ENCODE results near the gene CITED2.

Gene CITED2

GRCh38 chr6:139402876-139403386 lies 28.5 kb upstream of the CITED2 start:
- H3K4me3 ChIP-seq (ENCODE audit: low read depth, low read length) = no peak overlapping the region
- no peak overlapping the region for H3K9ac ChIP-seq (ENCODE audit: low read depth, low read length)
- H3K27me3 ChIP-seq (ENCODE audit: control insufficient read depth, insufficient read depth, low read length) = peaks cover 10% of the 10 kb centered on the region
- no peaks in the 10 kb centered on the region for H3K4me1 ChIP-seq (ENCODE audit: control insufficient read depth, insufficient read depth, low read length)
- no peaks in the 10 kb centered on the region for H3K9me3 ChIP-seq (ENCODE audit: control insufficient read depth, insufficient read depth, low read length)
- H3K36me3 ChIP-seq (ENCODE audit: control insufficient read depth, insufficient read depth, low read length) = no peaks in the 10 kb centered on the region

GRCh38 chr6:139398658-139399057 lies 24.2 kb upstream of the CITED2 start:
- H3K4me3 ChIP-seq (ENCODE audit: low read depth, low read length) = no peak overlapping the region

GRCh38 chr6:139395891-139396301 lies 21.4 kb upstream of the CITED2 start:
- Histone ChIP-seq H3K4me3 (ENCODE audit: low read depth, low read length) (no peak overlapping the region), H3K36me3 (ENCODE audit: control insufficient read depth, insufficient read depth, low read length) (no peaks in the 10 kb centered on the region), H3K9me3 (ENCODE audit: control insufficient read depth, insufficient read depth, low read length) (no peaks in the 10 kb centered on the region), H3K27me3 (ENCODE audit: control insufficient read depth, insufficient read depth, low read length) (peaks cover 30% of the 10 kb centered on the region), H3K9ac (ENCODE audit: low read depth, low read length) (no peak overlapping the region), H3K4me1 (ENCODE audit: control insufficient read depth, insufficient read depth, low read length) (peaks cover 5% of the 10 kb centered on the region)

More at GRCh38 chr6:139398658-139399057, 24.2 kb upstream of the CITED2 start:
- H3K27me3 ChIP-seq (ENCODE audit: control insufficient read depth, insufficient read depth, low read length) = peaks cover 30% of the 10 kb centered on the region
- no peaks in the 10 kb centered on the region for H3K9me3 ChIP-seq (ENCODE audit: control insufficient read depth, insufficient read depth, low read length)
- peaks cover 5% of the 10 kb centered on the region for H3K4me1 ChIP-seq (ENCODE audit: control insufficient read depth, insufficient read depth, low read length)
- no peak overlapping the region for H3K9ac ChIP-seq (ENCODE audit: low read depth, low read length)
- H3K36me3 ChIP-seq (ENCODE audit: control insufficient read depth, insufficient read depth, low read length) = no peaks in the 10 kb centered on the region

GRCh38 chr6:139395371-139395770 lies 20.9 kb upstream of the CITED2 start:
- H3K9me3 ChIP-seq (ENCODE audit: control insufficient read depth, insufficient read depth, low read length) = no peaks in the 10 kb centered on the region
- no peak overlapping the region for H3K9ac ChIP-seq (ENCODE audit: low read depth, low read length)
- peaks cover 5% of the 10 kb centered on the region for H3K4me1 ChIP-seq (ENCODE audit: control insufficient read depth, insufficient read depth, low read length)
- H3K36me3 ChIP-seq (ENCODE audit: control insufficient read depth, insufficient read depth, low read length) = no peaks in the 10 kb centered on the region
- H3K4me3 ChIP-seq (ENCODE audit: low read depth, low read length) = no peak overlapping the region
- peaks cover 26% of the 10 kb centered on the region for H3K27me3 ChIP-seq (ENCODE audit: control insufficient read depth, insufficient read depth, low read length)

- Histone ChIP-seq H3K27me3 (ENCODE audit: control insufficient read depth, insufficient read depth, low read length) (peaks cover 26% of the 10 kb centered on the region), H3K9me3 (ENCODE audit: control insufficient read depth, insufficient read depth, low read length) (no peaks in the 10 kb centered on the region), H3K9ac (ENCODE audit: low read depth, low read length) (no peak overlapping the region), H3K4me1 (ENCODE audit: control insufficient read depth, insufficient read depth, low read length) (peaks cover 5% of the 10 kb centered on the region), H3K4me3 (ENCODE audit: low read depth, low read length) (no peak overlapping the region), H3K36me3 (ENCODE audit: control insufficient read depth, insufficient read depth, low read length) (no peaks in the 10 kb centered on the region)
These were observed 19.7 kb upstream of the CITED2 start for GRCh38 chr6:139394027-139394649.

- H3K9ac ChIP-seq (ENCODE audit: low read depth, low read length) = no peak overlapping the region
- peaks cover 18% of the 10 kb centered on the region for H3K27me3 ChIP-seq (ENCODE audit: control insufficient read depth, insufficient read depth, low read length)
- H3K36me3 ChIP-seq (ENCODE audit: control insufficient read depth, insufficient read depth, low read length) = no peaks in the 10 kb centered on the region
- H3K4me3 ChIP-seq (ENCODE audit: low read depth, low read length) = no peak overlapping the region
- no peaks in the 10 kb centered on the region for H3K9me3 ChIP-seq (ENCODE audit: control insufficient read depth, insufficient read depth, low read length)
- H3K4me1 ChIP-seq (ENCODE audit: control insufficient read depth, insufficient read depth, low read length) = peaks cover 5% of the 10 kb centered on the region
These were observed 18.3 kb upstream of the CITED2 start for GRCh38 chr6:139392794-139393193.

- no peak overlapping the region for H3K4me3 ChIP-seq (ENCODE audit: low read depth, low read length)
- no peaks in the 10 kb centered on the region for H3K9me3 ChIP-seq (ENCODE audit: control insufficient read depth, insufficient read depth, low read length)
- no peaks in the 10 kb centered on the region for H3K36me3 ChIP-seq (ENCODE audit: control insufficient read depth, insufficient read depth, low read length)
- no peak overlapping the region for H3K9ac ChIP-seq (ENCODE audit: low read depth, low read length)
- H3K4me1 ChIP-seq (ENCODE audit: control insufficient read depth, insufficient read depth, low read length) = peaks cover 5% of the 10 kb centered on the region
- H3K27me3 ChIP-seq (ENCODE audit: control insufficient read depth, insufficient read depth, low read length) = peaks cover 15% of the 10 kb centered on the region
These were observed 17.3 kb upstream of the CITED2 start for GRCh38 chr6:139391709-139392108.

GRCh38 chr6:139390447-139390846 lies 16.0 kb upstream of the CITED2 start:
- Histone ChIP-seq H3K9ac (ENCODE audit: low read depth, low read length) (no peak overlapping the region), H3K4me1 (ENCODE audit: control insufficient read depth, insufficient read depth, low read length) (peaks cover under 1% of the 10 kb centered on the region), H3K9me3 (ENCODE audit: control insufficient read depth, insufficient read depth, low read length) (no peaks in the 10 kb centered on the region), H3K4me3 (ENCODE audit: low read depth, low read length) (no peak overlapping the region), H3K27me3 (ENCODE audit: control insufficient read depth, insufficient read depth, low read length) (peaks cover 14% of the 10 kb centered on the region), H3K36me3 (ENCODE audit: control insufficient read depth, insufficient read depth, low read length) (no peaks in the 10 kb centered on the region)

GRCh38 chr6:139388384-139388783 lies 13.9 kb upstream of the CITED2 start:
- Histone ChIP-seq H3K36me3 (ENCODE audit: control insufficient read depth, insufficient read depth, low read length) (no peaks in the 10 kb centered on the region), H3K9me3 (ENCODE audit: control insufficient read depth, insufficient read depth, low read length) (no peaks in the 10 kb centered on the region), H3K9ac (ENCODE audit: low read depth, low read length) (no peak overlapping the region), H3K4me3 (ENCODE audit: low read depth, low read length) (no peak overlapping the region), H3K27me3 (ENCODE audit: control insufficient read depth, insufficient read depth, low read length) (no peaks in the 10 kb centered on the region), H3K4me1 (ENCODE audit: control insufficient read depth, insufficient read depth, low read length) (no peaks in the 10 kb centered on the region)

GRCh38 chr6:139386404-139386803 lies 12.0 kb upstream of the CITED2 start:
- Histone ChIP-seq H3K9me3 (ENCODE audit: control insufficient read depth, insufficient read depth, low read length) (no peaks in the 10 kb centered on the region), H3K36me3 (ENCODE audit: control insufficient read depth, insufficient read depth, low read length) (no peaks in the 10 kb centered on the region), H3K4me3 (ENCODE audit: low read depth, low read length) (no peak overlapping the region), H3K27me3 (ENCODE audit: control insufficient read depth, insufficient read depth, low read length) (no peaks in the 10 kb centered on the region), H3K9ac (ENCODE audit: low read depth, low read length) (no peak overlapping the region), H3K4me1 (ENCODE audit: control insufficient read depth, insufficient read depth, low read length) (no peaks in the 10 kb centered on the region)

GRCh38 chr6:139381216-139381865 lies 6.9 kb upstream of the CITED2 start:
- no peak overlapping the region for H3K4me3 ChIP-seq (ENCODE audit: low read depth, low read length)
- peaks cover 8% of the 10 kb centered on the region for H3K4me1 ChIP-seq (ENCODE audit: control insufficient read depth, insufficient read depth, low read length)
- H3K9ac ChIP-seq (ENCODE audit: low read depth, low read length) = no peak overlapping the region

GRCh38 chr6:139380611-139381010 lies 6.2 kb upstream of the CITED2 start:
- Histone ChIP-seq H3K36me3 (ENCODE audit: control insufficient read depth, insufficient read depth, low read length) (no peaks in the 10 kb centered on the region), H3K4me1 (ENCODE audit: control insufficient read depth, insufficient read depth, low read length) (peaks cover 12% of the 10 kb centered on the region), H3K27me3 (ENCODE audit: control insufficient read depth, insufficient read depth, low read length) (no peaks in the 10 kb centered on the region), H3K4me3 (ENCODE audit: low read depth, low read length) (no peak overlapping the region), H3K9ac (ENCODE audit: low read depth, low read length) (no peak overlapping the region), H3K9me3 (ENCODE audit: control insufficient read depth, insufficient read depth, low read length) (no peaks in the 10 kb centered on the region)

More at GRCh38 chr6:139381216-139381865, 6.9 kb upstream of the CITED2 start:
- H3K9me3 ChIP-seq (ENCODE audit: control insufficient read depth, insufficient read depth, low read length) = no peaks in the 10 kb centered on the region
- H3K36me3 ChIP-seq (ENCODE audit: control insufficient read depth, insufficient read depth, low read length) = no peaks in the 10 kb centered on the region
- no peaks in the 10 kb centered on the region for H3K27me3 ChIP-seq (ENCODE audit: control insufficient read depth, insufficient read depth, low read length)
